Renal pelvis (tissue), 4 donors: Measurements from ENCODE around the gene IRX3. TPM values are rescaled to one million over a fixed set of nuclear protein-coding genes. Genes with fewer than 3 reads are reported as not detected.

ENCODE experiments used
- DNase-seq: peaks from one replicate; pipeline ENCODE4 v3.0.0-alpha.2; 2013
- polyA plus RNA-seq, 3 donors: library from polyadenylated mRNA; unstranded; fragments of 120-200 nt; gene quantifications; one replicate each; pipeline ENCODE4 v1.2.1, GENCODE V29; 2013; ENCODE audit not compliant: insufficient read length in 3 of 3

IRX3 gene
- polyA plus RNA-seq, 3 donors, result 26.6 to 37.6 (median 27.9) TPM

- no peak for DNase-seq
Measured at GRCh38 chr16:54240271-54241129, 46.1 kb downstream of the IRX3 start.

GRCh38 chr16:54239456-54239855 is 47.1 kb downstream of the IRX3 start:
- DNase-seq, result no peak

- no peak for DNase-seq
Measured at GRCh38 chr16:54236773-54237172, 49.8 kb downstream of the IRX3 start.

GRCh38 chr16:54233615-54234014 is 53.0 kb downstream of the IRX3 start:
- no peak for DNase-seq
